Choroid plexus epithelial cell (primary cell): ENCODE data around the gene STAB1.

Experiments used
- DNase-seq: peaks from one replicate; pipeline ENCODE4 v3.0.0-alpha.2; 2010; ENCODE audit warnings: low read depth
- H3K4me3 ChIP-seq: 2 replicates; pipeline ENCODE4 v1.5.1; 2011; ENCODE audit warnings: low read depth, mild to moderate bottlenecking, control low read depth, low read length, moderate library complexity
- CTCF ChIP-seq: conservative IDR thresholded peaks from 2 replicates; pipeline ENCODE4 v1.5.1; 2011; ENCODE audit warnings: low read depth, mild to moderate bottlenecking, control low read depth, inconsistent platforms, low read length, moderate library complexity

The STAB1 gene

GRCh38 chr3:52473026-52473425 is 22.1 kb upstream of the STAB1 start:
- no peak overlapping the region for H3K4me3 ChIP-seq
- DNase-seq, result no peak
- no peak for TF ChIP-seq CTCF

GRCh38 chr3:52477076-52477795 is 17.9 kb upstream of the STAB1 start:
- no peak overlapping the region for H3K4me3 ChIP-seq
- no peak for TF ChIP-seq CTCF

GRCh38 chr3:52477796-52478095 is 17.4 kb upstream of the STAB1 start:
- H3K4me3 ChIP-seq, result no peak overlapping the region
- DNase-seq, result no peak
- no peak for TF ChIP-seq CTCF

More at GRCh38 chr3:52477076-52477795, 17.9 kb upstream of the STAB1 start:
- no peak for DNase-seq

GRCh38 chr3:52479037-52479876 is 15.9 kb upstream of the STAB1 start:
- no peak for DNase-seq
- TF ChIP-seq CTCF, result no peak
- H3K4me3 ChIP-seq, result no peak overlapping the region

GRCh38 chr3:52479877-52480575 is 15.1 kb upstream of the STAB1 start:
- DNase-seq, result no peak
- no peak overlapping the region for H3K4me3 ChIP-seq
- no peak for TF ChIP-seq CTCF

- no peak for TF ChIP-seq CTCF
- no peak overlapping the region for H3K4me3 ChIP-seq
- no peak for DNase-seq
Observed at GRCh38 chr3:52480768-52481715, 14.1 kb upstream of the STAB1 start.
